GM12874 (cell line): ENCODE data around the gene LRRC31.

Source experiments
- CTCF ChIP-seq: IDR thresholded peaks from 2 replicates; pipeline ENCODE4 v1.5.1; 2011; ENCODE audit warnings: low read depth, mild to moderate bottlenecking, control low read depth, low read length, moderate library complexity; ENCODE audit not compliant: insufficient read depth

The LRRC31 gene

GRCh38 chr3:169861871-169862270 lies 7.9 kb downstream of the LRRC31 start:
- TF ChIP-seq CTCF: no peak

- TF ChIP-seq CTCF: no peak
Observed at GRCh38 chr3:169857811-169858210, 11.9 kb downstream of the LRRC31 start.

GRCh38 chr3:169855514-169855913 lies 14.2 kb downstream of the LRRC31 start:
- no peak for TF ChIP-seq CTCF

- TF ChIP-seq CTCF: no peak
Observed at GRCh38 chr3:169850618-169851017, 19.1 kb downstream of the LRRC31 start.

GRCh38 chr3:169848741-169849140 lies 21.0 kb downstream of the LRRC31 start:
- no peak for TF ChIP-seq CTCF

GRCh38 chr3:169847896-169848295 lies 21.8 kb downstream of the LRRC31 start:
- TF ChIP-seq CTCF: no peak

GRCh38 chr3:169846458-169847193 lies 23.1 kb downstream of the LRRC31 start:
- TF ChIP-seq CTCF: no peak
